B cell (primary cell): ENCODE data around the gene ATP8B3. TPM values are rescaled to one million over a fixed set of nuclear protein-coding genes. Genes with fewer than 3 reads are reported as not detected.
A peak's percentile ranks its signal among the peaks of the same experiment; 100 is the strongest.

ENCODE experiments used
- ATAC-seq: fragments of 200-7000 bp; cut with Tn5 transposase; one replicate; pipeline ENCODE4 v1.10.0; 2021; ENCODE audit warnings: low read depth, mild to moderate bottlenecking, moderate number of reproducible peaks, moderate library complexity
- CTCF ChIA-PET: fragments of 350-600 bp; sonication (Branson Sonifier 250); formaldehyde crosslinking; loops from one replicate; lab custom pipeline; 2021; ENCODE audit warnings: antibody characterized with exemption, inconsistent platforms; lab: Charles Lee
- POLR2A ChIA-PET: fragments of 350-600 bp; sonication (Branson Sonifier 250); formaldehyde crosslinking; loops from one replicate; lab custom pipeline; 2021; ENCODE audit warnings: antibody characterized with exemption; lab: Charles Lee
- DNase-seq: peaks from one replicate; pipeline ENCODE4 v3.0.0; 2013
- H2AFZ ChIP-seq: 2 replicates; pipeline ENCODE4 v1.6.1; 2012; ENCODE audit warnings: mild to moderate bottlenecking, low read depth, low read length; ENCODE audit not compliant: insufficient read depth, poor library complexity, severe bottlenecking
- H3K27ac ChIP-seq, 2 donors: 1 replicate in 1 of 2; 2 replicates in 1 of 2; pipeline ENCODE4 v1.5.1; 2012 to 2013; ENCODE audit warnings: low read length in 2 of 2, mild to moderate bottlenecking in 2 of 2, moderate library complexity in 1 of 2
- H3K27me3 ChIP-seq, 4 experiments: fragments of 200-600 bp in 1 of 4; sonication (generic) in 1 of 4; replicated peaks in 1 of 4; 1 replicate in 2 of 4; 2 replicates in 2 of 4; pipeline versions ENCODE4 v1.6.1 to v1.7.0; 2013 to 2016; ENCODE audit warnings: low read length in 3 of 4, mild to moderate bottlenecking in 2 of 4, mixed read lengths in 1 of 4, moderate library complexity in 1 of 4; ENCODE audit not compliant: insufficient read depth in 4 of 4, control insufficient read depth in 3 of 4; ENCODE audit errors: control extremely low read depth in 1 of 4
- H3K36me3 ChIP-seq, 2 experiments: replicated peaks in 1 of 2; 1 replicate in 1 of 2; 2 replicates in 1 of 2; pipeline versions ENCODE4 v1.6.1 to v1.7.1; 2013; ENCODE audit warnings: low read length in 1 of 2; ENCODE audit not compliant: insufficient read depth in 2 of 2, control insufficient read depth in 1 of 2; ENCODE audit errors: control extremely low read depth in 1 of 2, extremely low read depth in 1 of 2
- H3K4me1 ChIP-seq, 2 donors: fragments of 200-600 bp in 1 of 2; sonication (generic) in 1 of 2; 1 replicate in 1 of 2; 2 replicates in 1 of 2; pipeline versions ENCODE4 v1.5.1 to v1.6.1; 2013 to 2017; ENCODE audit warnings: low read length in 2 of 2; ENCODE audit not compliant: control insufficient read depth in 2 of 2, insufficient read depth in 2 of 2
- H3K4me2 ChIP-seq: replicated peaks from 2 replicates; pipeline ENCODE3; 2012; ENCODE audit warnings: mild to moderate bottlenecking, low read depth, low read length; ENCODE audit not compliant: poor library complexity, severe bottlenecking
- H3K4me3 ChIP-seq, 5 experiments: fragments of 200-600 bp in 1 of 5; sonication (generic) in 1 of 5; 1 replicate in 3 of 5; 2 replicates in 2 of 5; pipeline versions ENCODE4 v1.5.1 to v1.7.0; 2011 to 2016; ENCODE audit warnings: low read length in 4 of 5, mild to moderate bottlenecking in 4 of 5, low read depth in 2 of 5, control low read depth in 1 of 5, moderate library complexity in 1 of 5; ENCODE audit not compliant: insufficient read depth in 1 of 5; ENCODE audit errors: control extremely low read depth in 1 of 5, extremely low read depth in 1 of 5
- H3K79me2 ChIP-seq: fragments of 200-600 bp; sonication (generic); one replicate; pipeline ENCODE4 v1.6.0; 2016; ENCODE audit warnings: low read length; ENCODE audit not compliant: control insufficient read depth, insufficient read depth
- H3K9ac ChIP-seq: fragments of 200-600 bp; sonication (generic); 2 replicates; pipeline ENCODE4 v1.6.1; 2017; ENCODE audit warnings: mild to moderate bottlenecking, low read length, moderate library complexity
- H3K9me3 ChIP-seq, 3 donors: one replicate each; pipeline versions ENCODE4 v1.6.1 to v1.7.1; 2013; ENCODE audit warnings: low read length in 2 of 3; ENCODE audit not compliant: control insufficient read depth in 2 of 3, insufficient read depth in 1 of 3; ENCODE audit errors: control extremely low read depth in 1 of 3
- H4K20me1 ChIP-seq: 2 replicates; pipeline ENCODE4 v1.6.0; 2012; ENCODE audit warnings: mild to moderate bottlenecking, low read length; ENCODE audit not compliant: insufficient read depth, control insufficient read depth, poor library complexity, severe bottlenecking
- H3K27ac Mint-ChIP-seq: one replicate; pipeline ENCODE4 v1.8.0; 2021; ENCODE audit warnings: mixed read lengths
- H3K27me3 Mint-ChIP-seq: one replicate; pipeline ENCODE4 v1.8.0; 2021; ENCODE audit warnings: mixed read lengths
- H3K4me1 Mint-ChIP-seq: one replicate; pipeline ENCODE4 v1.8.0; 2021; ENCODE audit warnings: mixed read lengths
- H3K4me3 Mint-ChIP-seq: one replicate; pipeline ENCODE4 v1.8.0; 2021; ENCODE audit warnings: mixed read lengths
- H3K9me3 Mint-ChIP-seq: one replicate; pipeline ENCODE4 v1.8.0; 2022; ENCODE audit warnings: mixed read lengths; ENCODE audit not compliant: insufficient read depth
- CTCF ChIP-seq: fragments of 200-600 bp; IDR thresholded peaks from one replicate; pipeline ENCODE4 v1.8.0; 2022; ENCODE audit warnings: antibody characterized with exemption, mild to moderate bottlenecking
- EZH2 ChIP-seq: IDR thresholded peaks from 2 replicates; pipeline ENCODE4 v1.6.1; 2012; ENCODE audit warnings: borderline replicate concordance, low read depth, mild to moderate bottlenecking, moderate library complexity, low read length; ENCODE audit not compliant: insufficient read depth, poor library complexity, severe bottlenecking
- WGBS: methylation state at CpG from one replicate; pipeline ENCODE4 v1.1.5; 2013; ENCODE audit warnings: missing lambda C conversion rate; ENCODE audit not compliant: insufficient coverage; 5-methylcytosine and 5-hydroxymethylcytosine counted together
- intact Hi-C: fragments of 100-400 bp; cut with micrococcal nuclease; formaldehyde crosslinking; loops from one replicate; pipeline ENCODE4 v1.10.0; 2022
- polyA plus RNA-seq: library from polyadenylated mRNA; depleted of rRNA; stranded (reverse); fragments of >200 nt; gene quantifications from 2 replicates; pipeline ENCODE4 v1.2.3, GENCODE V29; 2012
- total RNA-seq, 2 donors: library from RNA; stranded (reverse); fragments of 120-200 nt in 1 of 2; gene quantifications; 1 replicate in 1 of 2; 2 replicates in 1 of 2; pipeline versions ENCODE4 v1.2.3 to v1.2.4, GENCODE V29; 2013 to 2022

ATP8B3 gene
- total and polyA plus RNA-seq, 2 donors (not counting 1 experiment from before 2014, with no cell fraction given), result 0.89 to 5.1 TPM

- H3K27me3 ChIP-seq, result no peaks in the 10 kb centered on the region
- DNase-seq (peak; percentile 78), ATAC-seq (no peak)
- POLR2A ChIA-PET, result no interaction called here
- H3K36me3 ChIP-seq, result peaks cover 0 to 4% of the 10 kb centered on the region in 2 experiments
- peaks cover 66 to 76% of the 10 kb centered on the region in 2 donors for H3K4me1 ChIP-seq
- Mint-ChIP-seq H3K4me3 (peak overlapping the region; percentile 55), H3K9me3 (no peaks in the 10 kb centered on the region), H3K27ac (peak overlapping the region; percentile 56), H3K4me1 (peaks cover 61% of the 10 kb centered on the region), H3K27me3 (no peaks in the 10 kb centered on the region)
- intact Hi-C loops, result no loop called here
- 20% methylated on average over 62 of the region's 66 CpGs for WGBS
- no peaks in the 10 kb centered on the region for H3K9me3 ChIP-seq
- H4K20me1 ChIP-seq, result peaks cover 65% of the 10 kb centered on the region
- H3K4me3 ChIP-seq, result peak overlapping the region in 3 of 5 experiments; percentile 24 to 31 (median 27)
- CTCF ChIA-PET, result no interaction called here
- TF ChIP-seq CTCF, result peak; percentile 3
- no peak for TF ChIP-seq EZH2
- peaks cover 73% of the 10 kb centered on the region for H3K79me2 ChIP-seq
- no peak overlapping the region for H3K9ac ChIP-seq
- no peak overlapping the region for H2AFZ ChIP-seq
- peak overlapping the region; percentile 34 to 52 for H3K27ac ChIP-seq
- H3K4me2 ChIP-seq, result peak overlapping the region; percentile 79
Observed at GRCh38 chr19:1851654-1852580, 39.8 kb upstream of the ATP8B3 start.
